K562 (cell line): ENCODE results near the gene ECSIT. TPM values are rescaled to one million over a fixed set of nuclear protein-coding genes. Genes with fewer than 3 reads are reported as not detected.

Source experiments
- FOSL1 ChIP-seq: fragments of 200-800 bp; sonication (Bioruptor generic); conservative IDR thresholded peaks from 2 replicates; pipeline ENCODE4 v1.6.1; 2016; ENCODE audit warnings: missing genetic modification characterization, missing compliant biosample characterization
- FOXJ2 ChIP-seq: fragments of 200-800 bp; sonication (Bioruptor generic); IDR thresholded peaks from 2 replicates; pipeline ENCODE4 v1.6.1; 2016; ENCODE audit warnings: missing genetic modification characterization, missing compliant biosample characterization
- ILF3 ChIP-seq: fragments of 450-650 bp; IDR thresholded peaks from 2 replicates; pipeline ENCODE4 v1.6.1; 2018; ENCODE audit warnings: antibody characterized with exemption, mild to moderate bottlenecking, moderate library complexity, borderline replicate concordance
- KLF1 ChIP-seq: fragments of 450-650 bp; IDR thresholded peaks from 2 replicates; pipeline ENCODE4 v1.6.1; 2016; ENCODE audit warnings: missing genetic modification characterization, missing compliant biosample characterization
- MNT ChIP-seq, 2 experiments: fragments of 450-650 bp; conservative IDR thresholded peaks; 2 replicates each; pipeline ENCODE4 v1.6.1; 2017; ENCODE audit warnings: mild to moderate bottlenecking in 2 of 2, moderate library complexity in 2 of 2
- MTA2 ChIP-seq: fragments of 450-650 bp; IDR thresholded peaks from 2 replicates; pipeline ENCODE4 v1.6.1; 2016; ENCODE audit warnings: low read depth
- MYBL2 ChIP-seq, 2 experiments: fragments of 450-650 bp in 1 of 2; sonication (generic) in 1 of 2; formaldehyde crosslinking in 1 of 2; IDR thresholded peaks; 2 replicates each; pipeline versions ENCODE4 v1.6.1 to v1.8.1; 2017 to 2022; ENCODE audit warnings: borderline replicate concordance in 1 of 2, inconsistent platforms in 1 of 2, low read depth in 1 of 2, mild to moderate bottlenecking in 1 of 2, missing genetic modification reagents in 1 of 2, moderate library complexity in 1 of 2
- OTX1 ChIP-seq: fragments of 450-650 bp; formaldehyde crosslinking; IDR thresholded peaks from 2 replicates; pipeline ENCODE4 v1.4.0; 2022; ENCODE audit warnings: mild to moderate bottlenecking
- POLR2A ChIP-seq: fragments of 450-650 bp; conservative IDR thresholded peaks from 2 replicates; pipeline ENCODE4 v1.6.1; 2016
- PTRF ChIP-seq: fragments of 450-650 bp; IDR thresholded peaks from 2 replicates; pipeline ENCODE4 v1.6.1; 2016; ENCODE audit warnings: mild to moderate bottlenecking, missing genetic modification characterization, missing compliant biosample characterization
- RFX7 ChIP-seq: fragments of 250-450 bp; sonication (Bioruptor Pico); IDR thresholded peaks from 2 replicates; pipeline ENCODE4 v1.5.1; 2021; ENCODE audit warnings: mild to moderate bottlenecking
- RREB1 ChIP-seq: fragments of 250-450 bp; sonication (Bioruptor Pico); IDR thresholded peaks from 2 replicates; pipeline ENCODE4 v1.4.0; 2020
- U2AF2 ChIP-seq: fragments of 200-400 bp; formaldehyde crosslinking; optimal IDR thresholded peaks from 2 replicates; pipeline ENCODE3; 2017; ENCODE audit warnings: low read depth, mild to moderate bottlenecking, low read length
- XRCC3 ChIP-seq: fragments of 450-650 bp; IDR thresholded peaks from 2 replicates; pipeline ENCODE4 v1.6.1; 2017; ENCODE audit warnings: mild to moderate bottlenecking, moderate library complexity
- polyA plus RNA-seq, 8 experiments: library from polyadenylated mRNA; depleted of rRNA in 4 of 8; stranded (reverse) in 5 of 8; unstranded in 3 of 8; fragments of >200 nt; fragmentation: Nextera tagmentation in 2 of 8; fragmentation: Illumina TruSeq in 1 of 8; extraction: Ambion mirVana in 2 of 8; extraction: Trizol in 1 of 8; gene quantifications; 2 replicates each; pipeline versions ENCODE4 v1.2.1 to v1.2.3, GENCODE V29; 2011 to 2014; ENCODE audit warnings: inconsistent platforms in 1 of 8, missing spikeins in 1 of 8
- total RNA-seq, 7 experiments: library from RNA; depleted of rRNA in 6 of 7; stranded (reverse); fragments of >200 nt in 6 of 7; fragmentation: Illumina TruSeq in 2 of 7; extraction: Trizol in 2 of 7; gene quantifications; 2 replicates each; pipeline versions ENCODE4 v1.2.1 to v1.2.3, GENCODE V29; 2011 to 2021; ENCODE audit warnings: low replicate concordance in 1 of 7
- TF ChIP-seq, protein P1 (sequence below): fragments of 250-450 bp; sonication (Bioruptor Pico); IDR thresholded peaks from 2 replicates; pipeline ENCODE4 v1.8.0; 2022; ENCODE audit warnings: inconsistent platforms
- TF ChIP-seq, protein P2 (sequence below): fragments of 450-650 bp; formaldehyde crosslinking; IDR thresholded peaks from 2 replicates; pipeline ENCODE4 v1.4.0; 2020; ENCODE audit warnings: mild to moderate bottlenecking, moderate library complexity
- TF ChIP-seq, protein P3 (sequence below): fragments of 250-450 bp; sonication (Bioruptor Pico); IDR thresholded peaks from 2 replicates; pipeline ENCODE4 v1.8.0; 2021; ENCODE audit warnings: moderate library complexity, mild to moderate bottlenecking, inconsistent platforms

The ECSIT gene
- total and polyA plus RNA-seq, 9 of the 15 experiments (the other 6 are each of a cell fraction or from before 2014, with no cell fraction given): 1.1 to 82.5 (median 43.9) TPM

- TF ChIP-seq, protein P1, sequence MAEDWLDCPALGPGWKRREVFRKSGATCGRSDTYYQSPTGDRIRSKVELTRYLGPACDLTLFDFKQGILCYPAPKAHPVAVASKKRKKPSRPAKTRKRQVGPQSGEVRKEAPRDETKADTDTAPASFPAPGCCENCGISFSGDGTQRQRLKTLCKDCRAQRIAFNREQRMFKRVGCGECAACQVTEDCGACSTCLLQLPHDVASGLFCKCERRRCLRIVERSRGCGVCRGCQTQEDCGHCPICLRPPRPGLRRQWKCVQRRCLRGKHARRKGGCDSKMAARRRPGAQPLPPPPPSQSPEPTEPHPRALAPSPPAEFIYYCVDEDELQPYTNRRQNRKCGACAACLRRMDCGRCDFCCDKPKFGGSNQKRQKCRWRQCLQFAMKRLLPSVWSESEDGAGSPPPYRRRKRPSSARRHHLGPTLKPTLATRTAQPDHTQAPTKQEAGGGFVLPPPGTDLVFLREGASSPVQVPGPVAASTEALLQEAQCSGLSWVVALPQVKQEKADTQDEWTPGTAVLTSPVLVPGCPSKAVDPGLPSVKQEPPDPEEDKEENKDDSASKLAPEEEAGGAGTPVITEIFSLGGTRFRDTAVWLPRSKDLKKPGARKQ (CRISPR knock-in tag): no peak
- no peak; the same call in 1 of the 2 replicates for TF ChIP-seq OTX1 (CRISPR knock-in tag)
- TF ChIP-seq PTRF (tag): no peak
- TF ChIP-seq RREB1 (CRISPR knock-in tag): 0 out of 2 replicates have a peak, but pooled peaks have one; percentile 40
- TF ChIP-seq, protein P2, sequence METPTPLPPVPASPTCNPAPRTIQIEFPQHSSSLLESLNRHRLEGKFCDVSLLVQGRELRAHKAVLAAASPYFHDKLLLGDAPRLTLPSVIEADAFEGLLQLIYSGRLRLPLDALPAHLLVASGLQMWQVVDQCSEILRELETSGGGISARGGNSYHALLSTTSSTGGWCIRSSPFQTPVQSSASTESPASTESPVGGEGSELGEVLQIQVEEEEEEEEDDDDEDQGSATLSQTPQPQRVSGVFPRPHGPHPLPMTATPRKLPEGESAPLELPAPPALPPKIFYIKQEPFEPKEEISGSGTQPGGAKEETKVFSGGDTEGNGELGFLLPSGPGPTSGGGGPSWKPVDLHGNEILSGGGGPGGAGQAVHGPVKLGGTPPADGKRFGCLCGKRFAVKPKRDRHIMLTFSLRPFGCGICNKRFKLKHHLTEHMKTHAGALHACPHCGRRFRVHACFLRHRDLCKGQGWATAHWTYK (CRISPR knock-in tag): 0 out of 2 replicates have a peak, but pooled peaks have one; percentile 81
- TF ChIP-seq MNT (conservative IDR thresholded peaks at IDR 0.05): peak in 1 of 2 experiments; percentile 71; a peak in 3 of 4 replicates
- TF ChIP-seq MYBL2 (IDR thresholded peaks at IDR 0.05; ENCODE audit: low read depth): no peak
- no peak for TF ChIP-seq MYBL2 (CRISPR knock-in tag; IDR thresholded peaks at IDR 0.05; ENCODE audit: borderline replicate concordance)
- TF ChIP-seq, protein P3, sequence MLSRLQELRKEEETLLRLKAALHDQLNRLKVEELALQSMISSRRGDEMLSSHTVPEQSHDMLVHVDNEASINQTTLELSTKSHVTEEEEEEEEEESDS (CRISPR knock-in tag): no peak
- no peak for TF ChIP-seq XRCC3
- TF ChIP-seq RFX7: no peak
- no peak; the same call in 1 of the 2 replicates for TF ChIP-seq ILF3
- TF ChIP-seq KLF1 (tag): 0 out of 2 replicates have a peak, but pooled peaks have one; percentile 41
- TF ChIP-seq FOXJ2 (tag): 0 out of 2 replicates have a peak, but pooled peaks have one; percentile 52
- peak; percentile 100 for TF ChIP-seq FOSL1 (tag)
- peak; percentile 72 for TF ChIP-seq POLR2A
- TF ChIP-seq MTA2: no peak
- no peak for TF ChIP-seq U2AF2
Measured at GRCh38 chr19:11535792-11536595, 7.1 kb upstream of the ECSIT start (continued).
